ENCODE measurements around the gene PGBD5. TPM values are rescaled to one million over a fixed set of nuclear protein-coding genes. Genes with fewer than 3 reads are reported as not detected.

PGBD5 gene
- polyA plus RNA-seq, 3 donors = 0.44 TPM; not detected in 2

DNA sequence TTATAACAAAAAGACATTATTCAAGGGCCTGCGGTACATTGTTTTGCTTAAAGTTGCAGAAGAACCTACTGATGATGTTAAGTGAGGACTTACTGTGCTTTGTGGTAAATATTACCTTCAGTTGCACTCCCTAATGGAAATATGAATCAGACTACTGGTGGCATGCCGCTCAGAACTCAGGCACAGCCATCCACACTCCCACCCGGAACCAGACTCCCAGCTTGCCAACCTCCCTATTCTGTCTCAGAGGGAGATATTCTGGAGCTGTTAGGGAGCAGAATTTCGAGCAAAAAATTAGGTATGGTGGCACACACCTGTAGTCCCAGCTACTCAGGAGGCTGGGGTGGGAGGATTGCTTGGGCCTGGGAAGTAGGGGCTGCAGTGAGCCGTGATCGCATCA, 13.1 kb downstream of the PGBD5 start:
- H3K4me1 ChIP-seq (ENCODE audit: control insufficient read depth in 1 of 2, insufficient read depth in 2 of 2, low read length in 2 of 2) = no peaks in the 10 kb centered on the region
- H3K9me3 ChIP-seq (replicated peaks in 1 of 2; ENCODE audit: control insufficient read depth in 1 of 2, insufficient read depth in 1 of 2, low read length in 2 of 2) = no peaks in the 10 kb centered on the region
- no peak overlapping the region for H2AFZ ChIP-seq (ENCODE audit: insufficient read depth, low read depth, low read length, poor library complexity, severe bottlenecking)
- no peaks in the 10 kb centered on the region for H3K36me3 ChIP-seq (replicated peaks in 1 of 2; ENCODE audit: control insufficient read depth in 1 of 2, insufficient read depth in 2 of 2, low read length in 2 of 2)
- no peaks in the 10 kb centered on the region for H4K20me1 ChIP-seq (ENCODE audit: insufficient read depth, low read length)
- DNase-seq = no peak
- WGBS (ENCODE audit: insufficient coverage) = no CpG with 5 or more reads among the region's 6 CpGs
- no peaks in the 10 kb centered on the region for H3K79me2 ChIP-seq (ENCODE audit: insufficient read depth, low read length)
- intact Hi-C loops (cut with micrococcal nuclease) = no loop called here
- TF ChIP-seq CTCF (IDR thresholded peaks at IDR 0.05) = no peak
- peaks cover 0 to 5% of the 10 kb centered on the region in 2 donors for H3K27me3 ChIP-seq (ENCODE audit: control insufficient read depth in 2 of 2, insufficient read depth in 2 of 2, low read length in 2 of 2)
- no peak overlapping the region for H3K27ac Mint-ChIP-seq
- no peak overlapping the region for H3K4me3 Mint-ChIP-seq
- no peaks in the 10 kb centered on the region for H3K36me3 Mint-ChIP-seq
- H3K4me3 ChIP-seq (replicated peaks in 1 of 3; ENCODE audit: low read depth in 2 of 3, low read length in 3 of 3) = no peak overlapping the region
- H3K27ac ChIP-seq (ENCODE audit: low read depth in 1 of 2, low read length in 2 of 2) = no peak overlapping the region
- no peak overlapping the region for H3K4me2 ChIP-seq (replicated peaks; ENCODE audit: extremely low read depth, low read length, poor library complexity, severe bottlenecking)
- H3K9ac ChIP-seq (ENCODE audit: insufficient read depth, low read length, poor library complexity, severe bottlenecking) = no peak overlapping the region
- H3K9me3 Mint-ChIP-seq = peaks cover 0 to 4% (median 0%) of the 10 kb centered on the region in 7 donors
- H3K27me3 Mint-ChIP-seq (ENCODE audit: low read depth in 3 of 3) = peaks cover 11 to 15% (median 13%) of the 10 kb centered on the region in 3 donors
- H3K4me1 Mint-ChIP-seq = no peaks in the 10 kb centered on the region

DNA sequence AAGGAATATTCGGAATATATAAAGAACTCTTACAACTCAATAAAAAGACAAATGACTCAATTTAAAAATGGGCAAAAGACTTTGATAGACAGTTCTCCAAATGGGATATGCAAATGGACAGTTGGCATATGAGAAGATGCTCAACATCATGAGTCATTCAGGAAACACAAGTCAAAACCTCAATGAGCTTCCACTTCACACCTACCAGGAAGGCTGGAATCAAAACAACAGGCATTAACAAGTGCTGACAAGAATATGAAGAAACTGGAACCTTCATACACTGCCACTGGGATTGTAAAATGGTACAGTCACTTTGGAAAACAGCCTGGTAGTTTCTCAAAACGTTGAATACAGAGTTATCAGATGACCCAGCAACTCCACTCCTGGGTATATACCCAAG, 17.2 kb downstream of the PGBD5 start:
- Mint-ChIP-seq H3K27ac (no peak overlapping the region), H3K9me3 (peaks cover 0 to 11% (median 10%) of the 10 kb centered on the region in 7 donors), H3K36me3 (no peaks in the 10 kb centered on the region), H3K27me3 (ENCODE audit: low read depth in 3 of 3) (peaks cover 3 to 16% (median 9%) of the 10 kb centered on the region in 3 donors), H3K4me1 (no peaks in the 10 kb centered on the region), H3K4me3 (no peak overlapping the region)
- Histone ChIP-seq H2AFZ (ENCODE audit: insufficient read depth, low read depth, low read length, poor library complexity, severe bottlenecking) (no peak overlapping the region), H3K79me2 (ENCODE audit: insufficient read depth, low read length) (no peaks in the 10 kb centered on the region), H3K9ac (ENCODE audit: insufficient read depth, low read length, poor library complexity, severe bottlenecking) (no peak overlapping the region), H3K27ac (ENCODE audit: low read depth in 1 of 2, low read length in 2 of 2) (no peak overlapping the region), H3K4me1 (ENCODE audit: control insufficient read depth in 1 of 2, insufficient read depth in 2 of 2, low read length in 2 of 2) (no peaks in the 10 kb centered on the region), H3K4me3 (replicated peaks in 1 of 3; ENCODE audit: low read depth in 2 of 3, low read length in 3 of 3) (no peak overlapping the region), H3K36me3 (replicated peaks in 1 of 2; ENCODE audit: control insufficient read depth in 1 of 2, insufficient read depth in 2 of 2, low read length in 2 of 2) (no peaks in the 10 kb centered on the region), H3K27me3 (ENCODE audit: control insufficient read depth in 2 of 2, insufficient read depth in 2 of 2, low read length in 2 of 2) (peaks cover 0 to 3% of the 10 kb centered on the region in 2 donors), H3K4me2 (replicated peaks; ENCODE audit: extremely low read depth, low read length, poor library complexity, severe bottlenecking) (no peak overlapping the region), H4K20me1 (ENCODE audit: insufficient read depth, low read length) (no peaks in the 10 kb centered on the region), H3K9me3 (replicated peaks in 1 of 2; ENCODE audit: control insufficient read depth in 1 of 2, insufficient read depth in 1 of 2, low read length in 2 of 2) (peaks cover 0 to 5% of the 10 kb centered on the region in 2 donors)
- no CpG with 5 or more reads among the region's 2 CpGs for WGBS (ENCODE audit: insufficient coverage)
- DNase-seq = no peak
- TF ChIP-seq CTCF (IDR thresholded peaks at IDR 0.05) = no peak
- intact Hi-C loops (cut with micrococcal nuclease) = no loop called here

All from CD14-positive monocyte (primary cell).